Nephron (organoid): Measurements from ENCODE around the gene UBALD2.
"Not testable (repeated sequence)": the region's sequence is repeated elsewhere in the genome, so short reads cannot be mapped to it uniquely, and the experiment has no call there.

Experiments
- H3K27ac Mint-ChIP-seq, 3 experiments: 2 replicates each; pipeline ENCODE4 v1.8.0; 2020; ENCODE audit warnings: mixed read lengths in 3 of 3, mild to moderate bottlenecking in 2 of 3, moderate library complexity in 1 of 3
- H3K27me3 Mint-ChIP-seq: 2 replicates; pipeline ENCODE4 v1.8.0; 2021; ENCODE audit warnings: low read depth, mild to moderate bottlenecking, moderate library complexity, mixed read lengths
- H3K36me3 Mint-ChIP-seq: 2 replicates; pipeline ENCODE4 v1.8.0; 2020; ENCODE audit warnings: low read depth, mixed read lengths
- H3K4me1 Mint-ChIP-seq: 2 replicates; pipeline ENCODE4 v1.8.0; 2020; ENCODE audit warnings: mixed read lengths
- H3K4me3 Mint-ChIP-seq, 3 experiments: 2 replicates each; pipeline ENCODE4 v1.8.0; 2020; ENCODE audit warnings: mild to moderate bottlenecking in 3 of 3, mixed read lengths in 3 of 3, moderate library complexity in 2 of 3
- H3K9me3 Mint-ChIP-seq: 2 replicates; pipeline ENCODE4 v1.8.0; 2020; ENCODE audit warnings: mixed read lengths
- TF ChIP-seq, protein P1 (sequence below), 3 experiments: fragments of 200-600 bp; sonication (generic); IDR thresholded peaks; one replicate each; pipeline ENCODE4 v1.5.0; 2021; ENCODE audit warnings: antibody characterized with exemption in 3 of 3; ENCODE audit not compliant: unreplicated experiment in 3 of 3

UBALD2 gene

DNA sequence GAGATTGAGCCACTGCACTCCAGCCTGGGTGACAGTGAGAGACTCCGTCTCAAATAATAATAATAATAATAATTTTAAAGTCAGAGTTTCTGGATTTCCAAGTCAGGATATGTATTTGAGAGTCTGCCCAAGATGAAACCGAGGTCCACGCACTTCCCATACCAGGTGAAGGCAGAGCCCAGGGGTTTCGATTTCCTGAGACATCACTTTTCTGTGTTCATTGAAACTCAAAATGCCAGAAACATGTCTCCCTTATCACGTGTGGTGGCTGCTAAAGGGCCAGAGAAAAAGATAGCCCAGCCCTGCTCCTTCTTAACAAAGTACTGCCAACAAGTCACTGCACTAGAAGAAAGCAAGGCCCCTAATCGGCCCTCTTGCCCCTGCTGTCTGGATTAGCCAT is 15.0 kb upstream of the UBALD2 start:
- TF ChIP-seq, protein P1, sequence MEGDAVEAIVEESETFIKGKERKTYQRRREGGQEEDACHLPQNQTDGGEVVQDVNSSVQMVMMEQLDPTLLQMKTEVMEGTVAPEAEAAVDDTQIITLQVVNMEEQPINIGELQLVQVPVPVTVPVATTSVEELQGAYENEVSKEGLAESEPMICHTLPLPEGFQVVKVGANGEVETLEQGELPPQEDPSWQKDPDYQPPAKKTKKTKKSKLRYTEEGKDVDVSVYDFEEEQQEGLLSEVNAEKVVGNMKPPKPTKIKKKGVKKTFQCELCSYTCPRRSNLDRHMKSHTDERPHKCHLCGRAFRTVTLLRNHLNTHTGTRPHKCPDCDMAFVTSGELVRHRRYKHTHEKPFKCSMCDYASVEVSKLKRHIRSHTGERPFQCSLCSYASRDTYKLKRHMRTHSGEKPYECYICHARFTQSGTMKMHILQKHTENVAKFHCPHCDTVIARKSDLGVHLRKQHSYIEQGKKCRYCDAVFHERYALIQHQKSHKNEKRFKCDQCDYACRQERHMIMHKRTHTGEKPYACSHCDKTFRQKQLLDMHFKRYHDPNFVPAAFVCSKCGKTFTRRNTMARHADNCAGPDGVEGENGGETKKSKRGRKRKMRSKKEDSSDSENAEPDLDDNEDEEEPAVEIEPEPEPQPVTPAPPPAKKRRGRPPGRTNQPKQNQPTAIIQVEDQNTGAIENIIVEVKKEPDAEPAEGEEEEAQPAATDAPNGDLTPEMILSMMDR (IDR thresholded peaks at IDR 0.05; ENCODE audit: unreplicated experiment in 3 of 3), result no peak
- Mint-ChIP-seq H3K27ac (no peak overlapping the region), H3K36me3 (no peaks in the 10 kb centered on the region), H3K9me3 (no peaks in the 10 kb centered on the region), H3K4me3 (no peak overlapping the region), H3K27me3 (peaks cover 13% of the 10 kb centered on the region), H3K4me1 (peaks cover 45% of the 10 kb centered on the region)

DNA sequence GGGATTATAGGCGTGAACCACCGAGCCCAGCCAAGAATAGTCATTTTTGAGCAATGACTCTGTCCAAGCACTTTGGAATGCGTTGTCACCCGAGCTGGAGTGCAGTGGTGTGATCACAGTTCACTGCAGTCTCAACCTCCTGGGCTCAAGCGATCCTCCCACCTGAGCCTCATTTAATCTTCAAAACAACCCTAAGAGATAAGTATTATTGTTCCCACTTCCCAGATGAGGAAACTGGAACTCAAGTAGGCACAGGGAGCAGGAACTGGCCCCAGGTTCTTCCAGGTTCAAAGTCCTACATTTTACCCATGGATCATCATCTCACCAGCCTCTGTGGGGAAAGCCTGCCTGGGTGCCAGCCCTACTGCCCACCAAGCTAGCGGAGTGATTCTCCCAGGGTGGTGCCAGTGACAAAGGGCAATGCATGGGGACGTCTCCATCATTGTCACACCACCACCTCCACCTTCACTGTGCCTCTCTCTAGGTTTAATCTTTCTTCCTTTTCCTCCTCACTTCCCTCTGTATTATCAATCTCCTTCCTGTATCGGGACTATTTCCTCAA is 13.6 kb upstream of the UBALD2 start:
- Mint-ChIP-seq H3K9me3 (no peaks in the 10 kb centered on the region), H3K27me3 (peaks cover 13% of the 10 kb centered on the region), H3K4me1 (peaks cover 41% of the 10 kb centered on the region), H3K36me3 (no peaks in the 10 kb centered on the region), H3K27ac (peak overlapping the region; percentile 41 to 90 (median 88)), H3K4me3 (peak overlapping the region in 1 of 3 experiments; percentile 34)
- TF ChIP-seq, protein P1 (IDR thresholded peaks at IDR 0.05; ENCODE audit: unreplicated experiment in 3 of 3), result no peak

DNA sequence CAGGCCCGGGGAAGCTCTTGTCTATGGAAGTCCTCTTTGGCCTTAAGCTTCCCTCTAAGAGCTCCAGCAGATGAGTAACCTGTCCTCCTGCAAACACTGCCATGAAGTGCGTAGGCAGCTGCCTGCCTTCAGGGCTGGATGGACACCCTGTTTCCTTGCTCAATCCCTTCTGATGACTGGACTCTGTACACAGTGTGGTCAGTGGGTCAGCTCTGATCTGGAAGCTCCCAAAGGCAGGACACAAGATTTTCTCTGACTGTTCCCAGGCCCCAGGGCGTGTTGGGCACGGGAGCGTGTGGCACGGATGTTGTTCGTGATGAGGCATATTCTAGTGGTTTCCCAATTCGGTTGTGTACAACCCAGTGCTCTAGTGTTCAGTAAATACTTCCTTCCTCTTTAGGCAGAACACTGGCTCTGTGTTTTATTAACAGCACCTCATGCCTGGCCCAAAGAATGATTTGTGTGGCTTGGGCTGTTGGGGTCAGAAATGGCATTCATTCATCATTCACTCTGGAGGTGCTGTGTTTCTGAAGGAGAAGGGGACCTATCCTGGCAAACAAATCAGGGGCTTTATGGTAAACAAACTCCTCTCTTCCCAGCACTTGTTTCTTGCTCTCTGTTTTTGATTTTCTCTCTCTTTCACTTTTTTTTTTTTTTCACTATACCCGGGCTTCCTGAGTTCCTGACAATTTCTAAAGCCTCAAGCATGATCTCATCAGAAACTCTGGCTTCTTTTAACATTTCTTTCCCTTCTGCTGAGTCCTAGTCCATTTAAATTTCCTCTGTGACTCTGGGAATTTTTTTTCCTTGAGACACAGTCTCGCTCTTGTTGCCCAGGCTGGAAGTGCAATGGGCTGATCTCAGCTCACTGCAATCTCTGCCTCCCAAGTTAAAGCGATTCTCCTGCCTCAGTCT is 12.9 kb upstream of the UBALD2 start:
- Mint-ChIP-seq H3K4me3 (peak overlapping the region in 1 of 3 experiments; percentile 34), H3K27ac (peak overlapping the region; percentile 41 to 90 (median 88)), H3K9me3 (no peaks in the 10 kb centered on the region), H3K36me3 (no peaks in the 10 kb centered on the region), H3K4me1 (peaks cover 38% of the 10 kb centered on the region), H3K27me3 (peaks cover 13% of the 10 kb centered on the region)
- TF ChIP-seq, protein P1 (IDR thresholded peaks at IDR 0.05; ENCODE audit: unreplicated experiment in 3 of 3), result no peak

DNA sequence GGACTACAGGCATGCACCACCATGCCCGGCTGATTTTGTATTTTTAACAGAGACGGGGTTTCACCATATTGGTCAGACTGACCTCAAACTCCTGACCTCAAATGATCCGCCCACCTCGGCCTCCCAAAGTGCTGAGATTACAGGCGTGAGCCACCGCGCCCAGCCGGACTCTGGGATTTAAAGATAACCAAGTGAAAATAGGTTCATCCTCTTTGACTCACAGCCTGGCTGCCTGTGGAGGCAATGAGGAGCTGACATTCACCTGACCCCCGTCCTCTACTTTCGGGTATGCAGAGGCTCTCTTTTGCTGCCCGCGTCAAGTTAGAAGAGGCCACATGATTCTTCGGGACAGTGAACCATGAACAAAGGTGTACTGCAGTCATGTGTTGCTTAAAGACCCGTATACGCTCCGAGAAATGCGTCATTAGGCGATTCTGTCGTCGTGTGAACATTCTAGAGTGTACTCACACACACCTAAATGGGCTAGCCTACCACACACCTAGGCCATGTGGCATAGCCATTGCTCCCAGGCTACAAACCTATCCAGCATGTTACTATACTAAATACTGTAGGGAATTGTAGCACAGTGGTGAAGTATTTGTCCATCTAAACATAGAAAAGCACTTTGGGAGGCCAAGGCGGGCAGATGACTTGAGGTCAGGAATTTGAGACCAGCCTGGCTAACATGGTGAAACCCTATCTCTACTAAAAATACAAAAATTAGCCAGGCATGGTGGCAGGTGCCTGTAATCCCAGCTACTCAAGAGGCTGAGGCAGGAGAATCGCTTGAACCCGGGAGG is 12.0 kb upstream of the UBALD2 start:
- peaks cover 32% of the 10 kb centered on the region for H3K4me1 Mint-ChIP-seq
- H3K27me3 Mint-ChIP-seq, result peaks cover 13% of the 10 kb centered on the region
- H3K36me3 Mint-ChIP-seq, H3K9me3 Mint-ChIP-seq: not testable (repeated sequence)
- H3K27ac Mint-ChIP-seq, result peak overlapping the region; percentile 62 to 90 (median 71)
- H3K4me3 Mint-ChIP-seq, result peak overlapping the region in 1 of 3 experiments; percentile 47

DNA sequence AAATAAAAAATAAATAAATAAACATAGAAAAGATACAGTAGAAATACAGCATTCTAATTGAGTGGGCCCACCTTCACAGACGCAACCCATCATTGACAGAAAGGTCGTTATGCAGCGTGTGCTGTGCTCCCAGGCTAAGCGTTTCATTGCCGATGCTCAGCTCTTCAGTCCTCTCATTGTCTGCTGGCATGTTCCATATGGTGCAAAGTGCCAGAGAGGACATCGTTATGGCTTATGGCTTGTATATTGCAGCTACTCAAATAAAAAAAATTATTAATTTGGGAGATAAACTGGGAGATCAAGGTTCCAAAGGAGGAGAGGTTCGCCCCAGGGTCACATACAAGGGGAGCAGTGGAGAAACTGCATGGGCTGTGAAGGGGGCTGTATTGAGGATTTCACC is 11.3 kb upstream of the UBALD2 start:
- no peaks in the 10 kb centered on the region for H3K36me3 Mint-ChIP-seq
- H3K4me3 Mint-ChIP-seq, result no peak overlapping the region
- H3K4me1 Mint-ChIP-seq, result peaks cover 27% of the 10 kb centered on the region
- no peaks in the 10 kb centered on the region for H3K9me3 Mint-ChIP-seq
- TF ChIP-seq, protein P1 (IDR thresholded peaks at IDR 0.05; ENCODE audit: unreplicated experiment in 3 of 3), result no peak
- H3K27me3 Mint-ChIP-seq, result peaks cover 9% of the 10 kb centered on the region
- H3K27ac Mint-ChIP-seq, result peak overlapping the region in 1 of 3 experiments; percentile 57

DNA sequence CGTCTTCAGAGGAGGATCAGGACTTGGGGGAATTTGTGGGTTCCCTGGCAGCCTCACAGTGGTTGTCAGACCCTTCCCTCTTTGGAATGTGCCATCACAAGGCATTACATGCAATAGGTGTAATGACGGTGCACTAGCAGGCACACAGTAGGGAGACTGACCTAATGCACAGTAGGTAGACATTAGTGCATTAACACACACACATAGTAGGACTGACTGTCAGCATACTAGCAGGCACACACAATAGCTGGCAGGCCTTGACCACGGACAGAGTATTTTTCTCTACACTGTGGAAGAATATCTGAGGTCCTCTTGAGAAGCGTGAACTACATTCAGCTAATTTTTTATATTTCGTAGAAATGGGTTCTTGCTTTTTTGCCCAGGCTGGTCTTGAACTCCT is 10.9 kb upstream of the UBALD2 start:
- peaks cover 27% of the 10 kb centered on the region for H3K4me1 Mint-ChIP-seq
- H3K27ac Mint-ChIP-seq, result peak overlapping the region in 1 of 3 experiments; percentile 57
- no peak overlapping the region for H3K4me3 Mint-ChIP-seq
- no peaks in the 10 kb centered on the region for H3K36me3 Mint-ChIP-seq
- TF ChIP-seq, protein P1 (IDR thresholded peaks at IDR 0.05; ENCODE audit: unreplicated experiment in 3 of 3), result no peak
- H3K9me3 Mint-ChIP-seq, result no peaks in the 10 kb centered on the region
- H3K27me3 Mint-ChIP-seq, result peaks cover 9% of the 10 kb centered on the region
